Uterus (tissue), 2 donors: ENCODE results near the gene TMEM97.

Experiments
- POLR2A ChIP-seq, 2 donors: fragments of 450-650 bp; IDR thresholded peaks; one replicate each; pipeline ENCODE4 v1.6.1; 2016; ENCODE audit warnings: antibody characterized with exemption in 2 of 2, mild to moderate bottlenecking in 1 of 2, moderate library complexity in 1 of 2
- TF ChIP-seq, protein P1 (sequence below), 4 experiments: fragments of 200-600 bp in 2 of 4; fragments of 450-650 bp in 2 of 4; sonication (generic) in 2 of 4; IDR thresholded peaks; one replicate each; pipeline ENCODE4 v1.5.1; 2016 to 2019; ENCODE audit warnings: antibody characterized with exemption in 4 of 4, mild to moderate bottlenecking in 2 of 4, moderate library complexity in 1 of 4

DNA sequence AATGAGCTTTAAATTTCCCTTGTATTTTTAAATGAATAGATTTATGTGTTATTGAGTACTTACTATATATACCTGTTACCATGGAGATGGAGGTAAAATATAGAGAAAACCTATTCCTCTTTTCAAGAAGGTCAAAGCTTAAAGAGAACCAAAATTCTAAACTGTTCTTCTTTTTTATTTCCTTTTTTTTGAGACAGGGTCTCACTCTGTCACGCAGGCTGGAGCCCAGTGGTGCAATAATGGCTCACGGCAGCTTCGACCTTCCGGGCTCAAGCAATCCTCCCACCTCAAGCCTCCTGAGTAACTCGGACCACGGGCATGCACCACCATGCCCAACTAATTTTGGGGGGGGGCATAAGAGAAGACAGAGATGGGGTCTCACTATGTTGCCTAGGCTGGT lies 25.0 kb upstream of the TMEM97 start:
- TF ChIP-seq, protein P1, sequence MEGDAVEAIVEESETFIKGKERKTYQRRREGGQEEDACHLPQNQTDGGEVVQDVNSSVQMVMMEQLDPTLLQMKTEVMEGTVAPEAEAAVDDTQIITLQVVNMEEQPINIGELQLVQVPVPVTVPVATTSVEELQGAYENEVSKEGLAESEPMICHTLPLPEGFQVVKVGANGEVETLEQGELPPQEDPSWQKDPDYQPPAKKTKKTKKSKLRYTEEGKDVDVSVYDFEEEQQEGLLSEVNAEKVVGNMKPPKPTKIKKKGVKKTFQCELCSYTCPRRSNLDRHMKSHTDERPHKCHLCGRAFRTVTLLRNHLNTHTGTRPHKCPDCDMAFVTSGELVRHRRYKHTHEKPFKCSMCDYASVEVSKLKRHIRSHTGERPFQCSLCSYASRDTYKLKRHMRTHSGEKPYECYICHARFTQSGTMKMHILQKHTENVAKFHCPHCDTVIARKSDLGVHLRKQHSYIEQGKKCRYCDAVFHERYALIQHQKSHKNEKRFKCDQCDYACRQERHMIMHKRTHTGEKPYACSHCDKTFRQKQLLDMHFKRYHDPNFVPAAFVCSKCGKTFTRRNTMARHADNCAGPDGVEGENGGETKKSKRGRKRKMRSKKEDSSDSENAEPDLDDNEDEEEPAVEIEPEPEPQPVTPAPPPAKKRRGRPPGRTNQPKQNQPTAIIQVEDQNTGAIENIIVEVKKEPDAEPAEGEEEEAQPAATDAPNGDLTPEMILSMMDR (IDR thresholded peaks at IDR 0.05) = no peak
- TF ChIP-seq POLR2A (IDR thresholded peaks at IDR 0.05) = no peak
